ENCODE results near the gene EXOC8. TPM values are rescaled to one million over a fixed set of nuclear protein-coding genes. Genes with fewer than 3 reads are reported as not detected.
A peak's percentile ranks its signal among the peaks of the same experiment; 100 is the strongest.

The EXOC8 gene
- total and polyA plus RNA-seq, 2 of the 13 experiments (the other 11 are each of a cell fraction or from before 2014, with no cell fraction given), result 2.1 to 7.9 TPM

- POLR2A ChIA-PET, result no interaction called here
- H3K36me3 ChIP-seq (replicated peaks in 1 of 2; ENCODE audit: control insufficient read depth in 1 of 2, insufficient read depth in 2 of 2, low read length in 2 of 2), result peaks cover 10 to 39% of the 10 kb centered on the region in 2 experiments
- no peaks in the 10 kb centered on the region for H3K27me3 ChIP-seq (ENCODE audit: control insufficient read depth in 1 of 2, insufficient read depth in 2 of 2, low read length in 2 of 2)
- no peaks in the 10 kb centered on the region for H4K20me1 ChIP-seq (ENCODE audit: insufficient read depth, low read length)
- BruUV-seq (replicated peaks), result TSS peak; percentile 31
- H3K27ac ChIP-seq (ENCODE audit: extremely low read length, insufficient read depth, low read length), result no peak overlapping the region
- WGBS (ENCODE audit: low lambda C conversion rate), result 80% methylated on average over 2 of the region's 2 CpGs
- H3K4me3 ChIP-seq (replicated peaks in 1 of 3; ENCODE audit: insufficient read depth in 1 of 3, low read depth in 2 of 3, low read length in 3 of 3), result no peak overlapping the region
- no peak overlapping the region for H2AFZ ChIP-seq (ENCODE audit: low read length)
- no peak overlapping the region for H3K9ac ChIP-seq (ENCODE audit: insufficient read depth, low read depth, low read length)
- in situ Hi-C loops (cut with HindIII; ENCODE audit: extremely low pct_ligation_motif_present, low pct_unique_long_range_greater_than_20kb), result no loop called here
- DNase-seq (ENCODE audit: low spot score) (no peak), ATAC-seq (no peak), FAIRE-seq (no peak)
- H3K4me1 ChIP-seq (ENCODE audit: insufficient read depth, low read length), result peaks cover 6% of the 10 kb centered on the region; the same call in 1 of the 2 replicates
- no peaks in the 10 kb centered on the region for H3K79me2 ChIP-seq (ENCODE audit: insufficient read depth, low read length)
- intact Hi-C loops (cut with micrococcal nuclease; ENCODE audit: unreplicated experiment), result no loop called here
- TF ChIP-seq ZNF597 (CRISPR knock-in tag; IDR thresholded peaks at IDR 0.05), result no peak
- TF ChIP-seq IRF1 (CRISPR knock-in tag; IDR thresholded peaks at IDR 0.05; ENCODE audit: low read depth), result no peak
- no peak for TF ChIP-seq ZNF782 (CRISPR knock-in tag; IDR thresholded peaks at IDR 0.05; ENCODE audit: borderline replicate concordance)
- TF ChIP-seq ZFP36L1 (CRISPR knock-in tag; IDR thresholded peaks at IDR 0.05), result no peak
- CTCF ChIA-PET (ENCODE audit: low intra/inter-chr PET ratio, low total read pairs), result no interaction called here
- H3K9me3 ChIP-seq (ENCODE audit: low read length), result no peaks in the 10 kb centered on the region
- no peak overlapping the region for H3K4me2 ChIP-seq (ENCODE audit: low read depth, low read length)
Measured at GRCh38 chr1:231353086-231353485, 15.4 kb upstream of the EXOC8 start.

- ATAC-seq, result no peak
- WGBS (ENCODE audit: low lambda C conversion rate), result 99% methylated on average over 2 of the region's 2 CpGs
- intact Hi-C loops (cut with micrococcal nuclease; ENCODE audit: unreplicated experiment), result no loop called here
Measured at GRCh38 chr1:231351816-231352215, 14.2 kb upstream of the EXOC8 start.

More at GRCh38 chr1:231351816-231352215, 14.2 kb upstream of the EXOC8 start:
- no peaks in the 10 kb centered on the region for H3K27me3 ChIP-seq (ENCODE audit: control insufficient read depth in 1 of 2, insufficient read depth in 2 of 2, low read length in 2 of 2)
- H3K9me3 ChIP-seq (ENCODE audit: low read length), result no peaks in the 10 kb centered on the region
- FAIRE-seq (no peak), DNase-seq (ENCODE audit: low spot score) (no peak)
- TF ChIP-seq ATF2 (CRISPR knock-in tag; IDR thresholded peaks at IDR 0.05) (no peak), ISL2 (CRISPR knock-in tag; IDR thresholded peaks at IDR 0.05) (no peak), JUNB (CRISPR knock-in tag; IDR thresholded peaks at IDR 0.05; ENCODE audit: borderline replicate concordance) (no peak), KDM1A (CRISPR knock-in tag; IDR thresholded peaks at IDR 0.05) (no peak), FOXA1 (IDR thresholded peaks at IDR 0.05) (no peak), FOXA1 (CRISPR knock-in tag; IDR thresholded peaks at IDR 0.05) (no peak), ZNF446 (CRISPR knock-in tag; IDR thresholded peaks at IDR 0.05) (no peak), SUZ12 (IDR thresholded peaks at IDR 0.05; ENCODE audit: low read depth, low read length) (no peak), ELF4 (CRISPR knock-in tag; IDR thresholded peaks at IDR 0.05; ENCODE audit: borderline replicate concordance) (no peak), ZBTB25 (CRISPR knock-in tag; IDR thresholded peaks at IDR 0.05) (no peak), ZNF354B (CRISPR knock-in tag; IDR thresholded peaks at IDR 0.05) (no peak), NFATC3 (CRISPR knock-in tag; IDR thresholded peaks at IDR 0.05) (no peak)
- no TSS peak for BruUV-seq (replicated peaks)
- peaks cover 13 to 43% of the 10 kb centered on the region in 2 experiments for H3K36me3 ChIP-seq (replicated peaks in 1 of 2; ENCODE audit: control insufficient read depth in 1 of 2, insufficient read depth in 2 of 2, low read length in 2 of 2)
- no peak overlapping the region for H3K4me3 ChIP-seq (replicated peaks in 1 of 3; ENCODE audit: insufficient read depth in 1 of 3, low read depth in 2 of 3, low read length in 3 of 3)
- H3K79me2 ChIP-seq (ENCODE audit: insufficient read depth, low read length), result no peaks in the 10 kb centered on the region
- H3K4me2 ChIP-seq (ENCODE audit: low read depth, low read length), result no peak overlapping the region
- POLR2A ChIA-PET, result no interaction called here
- no peak overlapping the region for H3K27ac ChIP-seq (ENCODE audit: extremely low read length, insufficient read depth, low read length)
- CTCF ChIA-PET (ENCODE audit: low intra/inter-chr PET ratio, low total read pairs), result no interaction called here
- no peaks in the 10 kb centered on the region for H4K20me1 ChIP-seq (ENCODE audit: insufficient read depth, low read length)
- no peaks in the 10 kb centered on the region for H3K4me1 ChIP-seq (ENCODE audit: insufficient read depth, low read length)
- in situ Hi-C loops (cut with HindIII; ENCODE audit: extremely low pct_ligation_motif_present, low pct_unique_long_range_greater_than_20kb), result no loop called here
- no peak overlapping the region for H2AFZ ChIP-seq (ENCODE audit: low read length)
- no peak overlapping the region for H3K9ac ChIP-seq (ENCODE audit: insufficient read depth, low read depth, low read length)

Data from HepG2 (cell line).